Fibroblast of mammary gland (primary cell): ENCODE data around the gene MFSD1.

ENCODE experiments used
- DNase-seq: peaks from one replicate; pipeline ENCODE4 v3.0.0-alpha.2; 2010; ENCODE audit warnings: low read depth
- H3K4me3 ChIP-seq: 2 replicates; pipeline ENCODE4 v1.5.1; 2011; ENCODE audit warnings: low read depth, mild to moderate bottlenecking, low read length, moderate library complexity; ENCODE audit not compliant: control insufficient read depth
- CTCF ChIP-seq: conservative IDR thresholded peaks from 2 replicates; pipeline ENCODE4 v1.5.1; 2011; ENCODE audit warnings: low read depth, low read length, inconsistent platforms; ENCODE audit not compliant: control insufficient read depth, insufficient read depth

Gene MFSD1

GRCh38 chr3:158839966-158840365 lies 38.1 kb downstream of the MFSD1 start:
- no peak overlapping the region for H3K4me3 ChIP-seq
- DNase-seq: no peak
- no peak for TF ChIP-seq CTCF

GRCh38 chr3:158841387-158841786 lies 39.5 kb downstream of the MFSD1 start:
- TF ChIP-seq CTCF: no peak
- DNase-seq: no peak
- H3K4me3 ChIP-seq: no peak overlapping the region

- no peak overlapping the region for H3K4me3 ChIP-seq
- DNase-seq: peak; percentile 37
- no peak for TF ChIP-seq CTCF
Observed at GRCh38 chr3:158842976-158843375, 41.1 kb downstream of the MFSD1 start.

- DNase-seq: peak; percentile 33
- H3K4me3 ChIP-seq: no peak overlapping the region
- peak; percentile 59 for TF ChIP-seq CTCF
Observed at GRCh38 chr3:158845765-158846350, 44.0 kb downstream of the MFSD1 start.

- TF ChIP-seq CTCF: no peak
- DNase-seq: no peak
- no peak overlapping the region for H3K4me3 ChIP-seq
Observed at GRCh38 chr3:158846803-158847451, 45.1 kb downstream of the MFSD1 start.

- no peak for TF ChIP-seq CTCF
- peak; percentile 32 for DNase-seq
- H3K4me3 ChIP-seq: no peak overlapping the region
Observed at GRCh38 chr3:158847452-158847821, 45.6 kb downstream of the MFSD1 start.
